SK-MEL-5 (cell line): ENCODE data around the gene CEP170B. TPM values are rescaled to one million over a fixed set of nuclear protein-coding genes. Genes with fewer than 3 reads are reported as not detected.
A peak's percentile ranks its signal among the peaks of the same experiment; 100 is the strongest.

Experiments
- DNase-seq: peaks from one replicate; pipeline ENCODE4 v3.0.0-alpha.2; 2016; ENCODE audit warnings: low read depth, low spot score
- in situ Hi-C: cut with HindIII; loops from 2 replicates; pipeline ENCODE4 v1.10.0; 2016; ENCODE audit warnings: low sequenced_read_pairs, high pct_unique_total_duplicates, low pct_unique_long_range_greater_than_20kb
- total RNA-seq: library from RNA; depleted of rRNA; stranded (reverse); fragments of >200 nt; shearing (Covaris generic); gene quantifications from 2 replicates; pipeline ENCODE4 v1.2.3, GENCODE V29; 2014

Gene CEP170B
- total RNA-seq, 1 experiment from 2014 or later: 20.2 TPM

DNA sequence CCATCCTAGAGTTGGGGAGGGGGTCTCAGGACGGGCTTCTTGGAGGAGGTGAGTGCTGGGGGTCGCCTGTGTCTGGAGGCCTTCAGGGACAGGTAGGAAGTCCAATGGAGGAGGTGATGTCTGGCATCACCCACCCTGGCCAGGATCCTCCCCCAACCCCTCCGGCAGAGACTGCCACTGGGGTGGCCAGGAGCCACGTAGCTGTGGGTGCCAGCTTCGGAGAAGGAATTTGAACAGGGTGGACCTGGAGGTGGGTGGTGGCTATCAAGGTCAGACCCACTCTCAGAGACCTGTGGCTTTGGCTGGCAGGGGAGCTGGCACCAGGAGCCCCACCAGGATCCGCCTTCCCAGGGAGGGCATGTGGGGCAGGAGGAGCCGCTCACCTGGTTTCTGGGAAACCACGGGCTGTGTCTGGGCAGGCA, 9.1 kb downstream of the CEP170B start:
- DNase-seq: no peak
- in situ Hi-C loops: no loop called here

DNA sequence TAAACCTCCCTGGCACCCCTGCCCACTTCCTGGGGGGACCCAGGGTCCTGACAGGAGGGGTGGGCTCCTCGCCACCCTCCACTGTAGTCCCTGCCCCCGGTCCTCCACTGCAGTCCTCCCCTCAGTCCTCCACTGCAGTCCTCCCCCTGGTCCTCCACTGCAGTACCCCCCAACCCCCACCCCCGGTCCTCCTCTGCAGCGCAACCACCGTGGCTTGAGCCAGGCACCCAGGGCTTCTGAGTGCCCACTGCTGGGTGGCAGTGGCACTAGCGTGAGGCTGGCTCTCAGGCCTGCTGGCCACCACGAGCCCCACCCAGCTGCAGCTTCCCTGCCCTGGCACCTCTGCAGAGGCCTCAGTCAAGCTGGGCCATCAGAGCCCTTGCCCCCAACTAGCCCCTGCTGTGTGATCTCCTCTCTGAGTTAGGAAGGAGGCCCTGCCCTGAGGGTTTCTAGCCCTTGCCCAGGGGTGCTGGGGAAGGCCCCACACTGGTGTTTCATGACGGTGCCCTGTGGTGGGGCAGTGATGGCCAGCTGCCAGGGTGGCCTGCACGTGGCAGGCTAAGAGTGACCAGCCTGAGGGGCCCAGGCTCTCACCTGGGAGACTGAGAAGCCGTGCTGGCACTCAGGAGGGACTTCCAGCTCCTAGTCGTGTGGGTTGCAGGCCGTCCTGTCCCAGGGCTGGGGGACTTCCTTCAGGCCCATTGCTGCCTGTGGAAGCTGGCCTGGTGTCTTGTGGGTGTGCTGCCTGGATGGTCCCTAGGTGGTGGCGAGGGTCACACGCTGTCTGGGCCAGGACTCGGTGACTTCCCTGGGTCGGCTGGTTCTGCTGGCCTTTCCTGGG, 9.7 kb downstream of the CEP170B start:
- in situ Hi-C loops: no loop called here
- no peak for DNase-seq

DNA sequence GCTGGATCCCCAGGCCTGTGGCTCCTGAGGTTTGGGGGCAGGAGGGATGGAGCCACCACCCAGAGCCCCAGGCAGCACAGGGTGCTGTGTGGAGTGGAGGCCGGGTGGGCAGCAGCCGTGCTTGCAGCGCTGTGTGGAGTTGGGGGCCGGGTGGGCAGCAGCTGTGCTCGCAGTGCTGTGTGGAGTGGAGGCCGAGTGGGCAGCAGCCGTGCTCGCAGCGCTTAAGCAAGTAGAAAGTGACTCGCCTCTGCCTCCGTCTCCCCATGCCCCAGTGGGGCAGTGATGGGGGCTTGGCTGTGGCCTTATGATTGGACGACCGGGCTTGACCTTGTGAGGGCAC, 10.3 kb downstream of the CEP170B start:
- in situ Hi-C loops: no loop called here
- no peak for DNase-seq

DNA sequence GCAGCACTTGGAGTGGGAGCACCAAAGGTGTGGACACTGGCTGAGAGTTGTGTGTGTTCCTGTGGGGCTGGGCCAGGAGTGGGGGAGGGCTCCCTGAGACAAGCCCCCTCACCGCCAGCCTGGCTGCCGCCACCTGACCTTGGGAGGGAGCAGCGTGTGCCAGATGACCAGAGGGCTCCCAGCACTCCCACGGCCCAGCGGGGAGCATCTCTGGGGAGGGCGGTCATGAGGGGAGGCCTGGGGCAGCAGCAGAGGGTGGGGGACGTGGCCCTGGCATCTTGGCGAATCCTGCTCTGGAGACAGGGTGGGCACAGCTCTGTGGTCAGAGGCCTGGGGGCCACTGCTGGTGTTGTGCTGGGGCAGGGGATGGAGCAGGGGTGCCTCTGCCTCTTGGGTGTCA, 10.7 kb downstream of the CEP170B start:
- no peak for DNase-seq
- in situ Hi-C loops: no loop called here

DNA sequence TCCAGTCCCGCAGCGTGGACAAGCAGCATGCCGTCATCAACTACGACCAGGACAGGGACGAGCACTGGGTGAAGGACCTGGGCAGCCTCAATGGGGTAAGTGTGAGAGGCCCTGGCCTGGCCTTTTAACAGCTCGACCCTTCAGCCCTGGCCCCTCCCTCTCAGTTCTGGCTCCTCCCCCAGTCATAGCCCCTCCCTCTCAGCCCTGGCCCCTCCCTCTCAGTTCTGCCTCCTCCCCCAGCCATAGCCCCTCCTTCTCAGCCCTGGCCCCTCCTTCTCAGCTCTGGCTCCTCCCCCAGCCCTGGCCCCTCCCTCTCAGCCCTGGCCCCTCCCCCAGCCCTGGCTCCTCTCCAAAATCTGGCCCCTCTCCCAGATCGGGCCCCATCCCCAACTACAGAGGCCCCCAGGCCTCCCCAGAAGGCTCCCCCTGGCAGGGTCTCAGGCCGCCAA, 11.2 kb downstream of the CEP170B start:
- peak; percentile 79 for DNase-seq
- in situ Hi-C loops: no loop called here

DNA sequence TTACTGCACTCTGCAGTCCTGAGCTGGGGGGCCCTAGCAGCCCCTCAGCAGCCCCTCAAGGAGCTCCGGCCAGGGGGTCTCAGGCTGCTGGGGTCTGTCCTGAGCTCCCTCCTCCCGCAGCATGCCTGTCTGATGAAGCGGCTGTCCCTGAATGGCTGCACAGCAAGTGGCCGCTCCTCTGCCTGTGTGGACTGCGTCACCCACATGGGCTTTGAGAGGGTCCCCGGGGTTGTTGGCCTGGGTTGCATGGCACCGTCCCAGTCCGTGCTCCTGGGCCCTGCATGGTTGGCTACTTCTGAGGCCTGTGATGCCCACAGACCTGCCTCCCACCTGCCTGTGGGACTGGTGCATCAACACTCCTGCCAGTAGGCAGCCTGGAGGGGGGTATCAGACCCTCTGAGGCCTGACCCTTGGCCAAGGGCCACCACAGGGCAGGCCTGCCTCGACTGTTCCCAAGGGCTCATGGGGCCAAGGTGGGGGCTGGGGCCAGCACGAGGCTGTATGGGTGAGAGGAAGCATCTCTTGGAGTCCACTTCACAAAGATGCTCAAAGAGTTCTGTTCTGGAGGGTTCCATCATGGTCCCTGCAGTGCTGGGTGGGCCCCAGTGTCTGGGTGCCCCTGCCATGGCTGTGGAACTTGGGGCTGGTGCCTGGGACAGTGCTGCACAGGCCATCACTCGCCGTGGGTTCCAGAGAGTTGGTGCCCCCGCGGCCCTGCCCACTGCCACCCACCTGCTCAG, 12.2 kb downstream of the CEP170B start:
- no peak for DNase-seq
- in situ Hi-C loops: no loop called here

DNA sequence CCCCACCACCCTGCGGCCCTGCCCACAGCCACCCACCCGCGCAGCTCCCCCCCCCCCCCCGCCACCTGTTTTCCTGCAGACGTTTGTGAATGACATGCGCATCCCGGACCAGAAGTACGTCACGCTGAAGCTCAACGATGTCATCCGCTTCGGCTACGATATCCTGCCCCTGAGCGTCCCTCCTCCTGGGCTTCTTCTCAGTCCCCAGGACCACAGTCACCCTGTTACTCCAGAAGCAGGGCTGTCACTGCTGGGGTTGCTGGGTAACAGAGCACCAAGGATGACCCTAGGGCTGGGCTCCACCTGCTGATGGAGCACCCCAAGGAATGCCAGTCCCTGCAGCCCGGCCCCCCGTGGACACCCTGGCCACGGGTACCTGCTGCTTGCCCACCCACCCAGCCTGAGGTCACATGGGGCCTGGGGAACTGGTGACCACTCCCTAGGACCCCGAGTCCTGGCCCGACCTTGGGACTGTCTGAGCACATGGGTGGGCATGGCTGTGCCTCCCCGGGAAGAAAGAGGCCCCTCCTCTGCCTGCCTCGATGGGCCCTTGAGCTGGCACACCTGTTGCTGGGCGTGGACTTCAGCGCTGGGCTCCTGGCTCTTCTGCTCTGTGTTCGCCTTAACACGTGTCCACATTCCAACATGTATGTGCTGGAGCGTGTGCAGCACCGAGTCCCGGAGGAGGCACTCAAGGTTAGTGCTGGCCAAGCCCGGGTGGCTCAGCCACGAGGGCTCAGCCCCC, 12.9 kb downstream of the CEP170B start:
- DNase-seq: no peak
- in situ Hi-C loops: no loop called here

DNA sequence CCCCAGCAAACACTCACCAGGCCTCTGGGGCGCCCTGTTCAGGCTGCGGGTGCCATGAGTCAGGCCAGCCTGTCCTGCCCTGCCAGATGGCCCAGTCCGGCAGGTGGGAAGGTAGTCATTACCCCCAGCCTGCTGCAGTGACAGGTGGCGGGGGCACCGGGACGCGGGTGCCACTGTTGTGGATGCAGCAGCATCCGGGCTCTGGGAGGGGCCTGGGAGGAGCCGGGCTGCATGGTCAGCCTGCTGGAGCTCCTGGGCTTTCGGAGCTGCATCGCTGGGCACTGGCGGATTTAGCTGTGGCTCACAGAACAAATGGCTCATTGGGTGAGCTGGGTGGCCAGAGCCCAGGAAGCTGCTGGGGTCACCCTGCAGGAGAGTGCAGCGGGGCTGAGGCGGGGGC, 13.5 kb downstream of the CEP170B start:
- in situ Hi-C loops: no loop called here
- no peak for DNase-seq

DNA sequence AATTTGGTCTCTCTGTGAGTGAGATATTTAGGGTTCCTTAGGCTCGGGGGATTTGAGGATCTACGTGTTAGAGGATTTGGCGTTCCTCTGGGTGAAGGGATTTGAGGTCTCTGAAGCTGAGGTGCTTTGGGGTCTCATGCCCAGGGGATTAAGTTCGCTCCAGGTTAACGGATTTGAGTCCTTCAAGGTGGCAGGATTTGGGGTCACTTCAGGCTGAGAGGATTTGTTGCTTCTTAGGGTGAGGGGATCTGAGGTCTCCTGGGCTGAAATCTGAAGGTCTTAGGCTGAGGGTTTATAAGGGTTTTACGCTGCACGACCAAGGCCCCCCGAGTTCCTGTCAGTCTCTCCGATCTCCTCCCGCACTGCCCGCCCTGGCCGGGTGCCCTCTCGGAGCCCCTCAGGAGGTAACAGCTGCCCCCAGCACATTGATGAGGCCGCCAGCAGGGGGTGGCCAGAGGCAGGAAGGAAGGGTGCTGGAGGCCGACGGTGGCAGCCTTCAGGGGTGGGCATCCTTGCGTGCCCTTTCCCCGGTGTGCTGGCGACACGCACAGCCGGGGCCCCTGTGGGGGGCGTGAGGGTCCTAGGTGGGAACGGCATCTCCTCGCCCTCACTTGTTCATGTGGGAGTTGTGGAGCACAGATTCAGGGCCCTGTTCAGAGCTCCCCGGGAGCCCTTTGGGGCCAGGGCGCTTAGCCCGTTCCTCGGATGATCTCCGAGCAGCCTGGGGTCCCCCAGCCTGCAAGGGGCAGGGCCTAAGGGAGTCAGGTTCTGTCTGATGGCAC, 14.3 kb downstream of the CEP170B start:
- in situ Hi-C loops: no loop called here

DNA sequence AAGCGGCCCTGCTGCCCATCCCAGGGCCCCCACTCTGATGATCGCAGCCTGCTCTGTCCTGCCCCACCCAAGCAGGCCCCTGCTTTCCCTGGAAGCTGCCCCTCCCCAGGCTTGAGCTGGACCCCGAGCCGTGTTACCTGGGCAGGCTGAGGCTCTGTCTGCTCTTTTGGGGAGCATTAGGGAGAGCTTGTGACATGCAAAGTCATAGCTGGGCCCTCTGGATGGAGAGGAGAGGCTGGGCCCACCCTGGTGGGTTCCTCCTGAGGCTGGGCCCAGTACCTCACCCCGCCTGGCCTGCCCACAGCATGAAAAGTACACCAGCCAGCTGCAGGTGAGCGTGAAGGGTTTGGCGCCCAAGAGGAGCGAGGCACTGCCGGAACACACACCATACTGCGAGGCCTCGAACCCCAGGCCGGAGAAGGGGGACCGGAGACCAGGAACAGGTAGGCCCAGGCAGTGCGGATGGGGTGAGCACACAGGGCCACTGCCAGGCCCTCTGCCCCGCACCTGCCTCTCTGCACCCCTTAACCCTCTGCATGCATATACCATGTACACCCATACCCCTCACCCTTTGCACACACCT, 15.0 kb downstream of the CEP170B start:
- DNase-seq: no peak
- in situ Hi-C loops: no loop called here

More for the DNA sequence above, 14.3 kb downstream of the CEP170B start:
- DNase-seq: no peak

DNA sequence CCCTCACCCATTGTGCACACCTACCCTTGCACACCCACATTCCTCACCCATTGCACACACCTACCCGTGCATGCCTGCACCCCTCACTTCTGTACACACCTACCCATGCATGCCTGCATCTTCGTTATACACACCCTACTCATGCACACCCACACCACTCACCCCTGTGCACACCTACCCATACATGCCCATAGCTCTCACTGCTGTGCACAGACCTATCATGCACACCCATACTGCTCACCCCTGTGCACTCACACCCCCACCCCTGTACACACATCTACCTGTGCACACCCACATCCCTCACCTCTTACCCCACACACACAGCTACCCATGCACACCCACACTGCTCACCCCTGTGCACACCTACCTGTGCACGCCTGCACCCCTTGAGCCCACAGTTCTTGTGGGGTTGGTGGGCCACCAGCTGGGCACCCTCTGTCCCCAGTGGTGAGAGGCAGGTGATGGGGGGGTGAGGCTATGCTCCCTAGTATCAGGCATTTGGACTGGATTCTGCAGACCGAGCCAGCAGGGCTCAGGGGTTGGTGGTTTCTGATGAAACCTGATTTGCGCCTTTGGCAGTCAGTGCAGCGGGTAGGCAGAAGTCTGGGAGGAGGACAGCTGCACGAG, 15.6 kb downstream of the CEP170B start:
- in situ Hi-C loops: no loop called here
- no peak for DNase-seq

DNA sequence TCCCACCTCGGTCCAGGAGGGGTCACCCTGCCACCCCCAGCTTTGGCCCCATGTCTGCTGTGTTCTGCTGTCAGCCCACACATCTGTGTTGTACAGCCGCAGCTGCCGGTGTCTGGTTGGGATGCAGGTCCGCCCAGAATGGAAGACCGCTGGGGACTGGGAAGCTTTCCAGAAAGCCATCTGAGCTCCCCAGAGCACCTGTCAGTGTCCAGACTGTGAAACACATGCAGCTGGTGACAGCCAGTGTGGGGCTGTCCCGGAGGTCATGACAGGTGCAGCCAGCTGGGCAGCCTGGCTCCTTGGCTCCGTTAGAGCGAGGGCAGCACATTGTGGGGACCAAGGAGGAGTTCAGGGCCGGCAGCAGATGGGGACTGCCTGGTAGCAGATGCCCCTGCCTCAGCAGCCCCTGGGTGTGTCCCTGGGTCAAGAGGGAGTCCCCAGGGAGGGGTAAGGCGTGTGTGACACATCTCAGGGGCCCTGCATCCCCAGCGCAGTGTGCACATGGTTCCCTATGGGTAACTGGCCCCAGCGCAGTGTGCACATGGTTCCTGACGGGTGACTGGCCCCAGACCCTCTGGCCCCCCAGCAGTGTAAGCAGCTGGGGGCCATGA, 16.4 kb downstream of the CEP170B start:
- DNase-seq: no peak
- in situ Hi-C loops: no loop called here

DNA sequence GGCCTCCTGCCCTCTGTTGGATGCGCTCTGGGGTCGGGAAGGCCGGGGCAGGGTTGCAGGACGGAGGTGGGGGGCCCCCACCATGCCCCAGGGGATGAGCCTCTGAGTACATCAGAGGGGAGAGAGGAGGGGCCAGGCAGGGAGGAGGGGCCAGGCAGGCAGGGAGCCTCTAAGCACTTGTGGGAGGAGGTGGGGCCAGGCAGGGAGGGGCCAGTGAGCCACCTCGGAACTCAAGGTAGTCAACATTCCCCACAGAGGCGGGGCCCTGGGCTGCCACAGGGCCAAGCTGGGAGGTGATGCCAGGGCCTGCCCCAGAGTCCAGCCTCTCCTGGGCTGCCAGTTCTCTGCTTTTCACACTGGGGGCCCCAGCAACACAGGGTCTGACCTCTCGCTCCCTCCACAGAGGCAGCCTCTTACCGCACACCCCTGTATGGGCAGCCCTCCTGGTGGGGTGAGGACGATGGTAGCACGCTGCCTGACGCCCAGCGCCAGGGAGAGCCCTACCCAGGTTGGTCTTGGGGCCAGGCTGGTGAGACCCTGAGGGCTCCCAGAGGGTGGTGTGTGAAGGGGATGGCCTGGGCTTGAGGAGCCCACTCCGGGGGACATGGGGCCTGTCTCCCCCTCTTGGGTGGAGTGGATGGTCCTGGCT, 17.4 kb downstream of the CEP170B start:
- peak; percentile 34 for DNase-seq
- in situ Hi-C loops: no loop called here

DNA sequence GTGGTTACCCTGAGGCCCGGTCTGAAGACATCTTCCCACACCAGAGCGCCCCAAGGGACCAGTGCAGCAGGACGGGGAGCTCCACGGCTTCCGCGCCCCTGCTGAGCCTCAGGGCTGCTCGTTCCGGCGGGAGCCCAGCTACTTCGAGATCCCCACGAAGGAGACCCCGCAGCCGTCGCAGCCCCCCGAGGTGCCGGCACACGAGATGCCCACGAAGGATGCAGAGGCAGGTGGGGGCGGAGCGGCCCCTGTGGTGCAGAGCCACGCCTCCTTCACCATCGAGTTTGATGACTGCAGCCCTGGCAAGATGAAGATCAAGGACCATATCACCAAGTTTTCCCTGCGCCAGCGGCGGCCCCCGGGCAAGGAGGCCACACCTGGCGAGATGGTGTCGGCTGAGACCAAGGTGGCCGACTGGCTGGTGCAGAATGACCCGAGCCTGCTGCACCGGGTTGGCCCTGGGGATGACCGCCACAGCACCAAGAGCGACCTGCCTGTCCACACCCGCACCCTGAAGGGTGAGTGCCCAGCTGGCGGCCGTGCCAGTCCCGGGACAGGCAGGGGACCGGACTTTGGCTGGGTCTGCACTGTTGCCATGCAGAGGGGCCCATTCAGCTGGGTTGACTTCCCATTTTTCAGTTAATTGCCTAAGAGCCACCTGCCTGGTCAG, 18.1 kb downstream of the CEP170B start:
- no peak for DNase-seq
- in situ Hi-C loops: no loop called here

DNA sequence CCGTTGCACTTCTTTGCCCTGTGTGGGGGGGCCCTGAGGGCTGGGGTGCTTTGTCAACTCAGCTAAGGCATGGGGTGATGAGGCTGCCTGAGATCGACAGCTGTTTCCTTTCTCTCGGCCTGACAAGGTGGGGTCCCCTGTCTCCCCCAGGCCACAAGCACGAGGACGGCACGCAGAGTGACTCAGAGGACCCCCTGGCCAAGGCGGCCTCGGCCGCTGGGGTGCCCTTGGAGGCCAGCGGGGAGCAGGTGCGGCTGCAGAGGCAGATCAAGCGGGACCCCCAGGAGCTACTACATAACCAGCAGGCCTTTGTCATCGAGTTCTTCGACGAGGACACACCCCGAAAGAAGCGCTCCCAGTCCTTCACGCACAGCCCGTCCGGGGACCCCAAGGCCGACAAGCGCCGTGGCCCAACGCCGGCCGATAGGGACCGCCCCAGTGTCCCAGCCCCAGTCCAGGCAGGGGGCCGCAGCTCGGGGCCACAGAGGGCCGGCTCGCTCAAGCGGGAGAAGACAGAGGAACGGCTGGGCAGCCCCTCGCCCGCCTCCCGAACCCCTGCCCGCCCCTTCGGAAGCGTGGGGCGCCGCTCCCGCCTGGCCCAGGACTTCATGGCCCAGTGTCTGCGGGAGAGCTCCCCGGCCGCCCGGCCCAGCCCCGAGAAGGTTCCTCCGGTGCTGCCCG, 18.8 kb downstream of the CEP170B start:
- in situ Hi-C loops: no loop called here

More for the DNA sequence above, 18.8 kb downstream of the CEP170B start:
- DNase-seq: no peak
